Measurements from ENCODE around the gene LYPD5.
"Not testable (repeated sequence)": the region's sequence is repeated elsewhere in the genome, so short reads cannot be mapped to it uniquely, and the experiment has no call there.

The LYPD5 gene

GRCh38 chr19:43809762-43810696 is 7.8 kb upstream of the LYPD5 start:
- no peak overlapping the region for H2AFZ ChIP-seq (ENCODE audit: low read depth, low read length)
- DNase-seq (no peak), ATAC-seq (ENCODE audit: insufficient read depth, low read depth) (peak; percentile 74)
- TF ChIP-seq CTCF (IDR thresholded peaks at IDR 0.05; ENCODE audit: borderline replicate concordance, extremely low read depth, low read length, poor library complexity, severe bottlenecking) = peak; percentile 82
- no peak for TF ChIP-seq EZH2 (IDR thresholded peaks at IDR 0.05; ENCODE audit: borderline replicate concordance, low read depth, low read length, severe bottlenecking)
- no peaks in the 10 kb centered on the region for H3K4me1 ChIP-seq (ENCODE audit: insufficient read depth, low read length)
- H3K79me2 ChIP-seq (ENCODE audit: insufficient read depth, low read length) = no peaks in the 10 kb centered on the region
- H3K4me2 ChIP-seq (ENCODE audit: insufficient read depth, low read length) = no peak overlapping the region
- H3K36me3 ChIP-seq (ENCODE audit: insufficient read depth, low read length) = no peaks in the 10 kb centered on the region
- H3K9ac ChIP-seq (ENCODE audit: low read depth, low read length) = no peak overlapping the region
- H3K4me3 ChIP-seq (ENCODE audit: low read depth in 1 of 2, low read length in 2 of 2) = no peak overlapping the region
- H3K9me3 ChIP-seq (ENCODE audit: insufficient read depth, low read length, severe bottlenecking) = no peaks in the 10 kb centered on the region
- no peak overlapping the region for H3K27ac ChIP-seq (ENCODE audit: low read length)
- no peaks in the 10 kb centered on the region for H3K27me3 ChIP-seq (ENCODE audit: insufficient read depth, low read length, poor library complexity)
- no peaks in the 10 kb centered on the region for H4K20me1 ChIP-seq (ENCODE audit: insufficient read depth, low read length)

- no peaks in the 10 kb centered on the region for H4K20me1 ChIP-seq (ENCODE audit: insufficient read depth, low read length)
- H3K36me3 ChIP-seq (ENCODE audit: insufficient read depth, low read length) = no peaks in the 10 kb centered on the region
- H3K4me2 ChIP-seq (ENCODE audit: insufficient read depth, low read length) = no peak overlapping the region
- H3K4me3 ChIP-seq (ENCODE audit: low read depth in 1 of 2, low read length in 2 of 2) = no peak overlapping the region
- H2AFZ ChIP-seq (ENCODE audit: low read depth, low read length) = no peak overlapping the region
- no peak overlapping the region for H3K9ac ChIP-seq (ENCODE audit: low read depth, low read length)
- DNase-seq (no peak), ATAC-seq (ENCODE audit: insufficient read depth, low read depth) (no peak)
- no peak overlapping the region for H3K27ac ChIP-seq (ENCODE audit: low read length)
- no peaks in the 10 kb centered on the region for H3K4me1 ChIP-seq (ENCODE audit: insufficient read depth, low read length)
- no peaks in the 10 kb centered on the region for H3K27me3 ChIP-seq (ENCODE audit: insufficient read depth, low read length, poor library complexity)
- H3K9me3 ChIP-seq (ENCODE audit: insufficient read depth, low read length, severe bottlenecking) = no peaks in the 10 kb centered on the region
- TF ChIP-seq CTCF (IDR thresholded peaks at IDR 0.05; ENCODE audit: borderline replicate concordance, extremely low read depth, low read length, poor library complexity, severe bottlenecking) (no peak), EZH2 (IDR thresholded peaks at IDR 0.05; ENCODE audit: borderline replicate concordance, low read depth, low read length, severe bottlenecking) (no peak)
- no peaks in the 10 kb centered on the region for H3K79me2 ChIP-seq (ENCODE audit: insufficient read depth, low read length)
These were observed 5.4 kb upstream of the LYPD5 start for GRCh38 chr19:43807651-43808050.

GRCh38 chr19:43806848-43807247 is 4.6 kb upstream of the LYPD5 start:
- Histone ChIP-seq H3K4me2 (ENCODE audit: insufficient read depth, low read length) (no peak overlapping the region), H3K36me3 (ENCODE audit: insufficient read depth, low read length) (no peaks in the 10 kb centered on the region), H4K20me1 (ENCODE audit: insufficient read depth, low read length) (no peaks in the 10 kb centered on the region), H3K9ac (ENCODE audit: low read depth, low read length) (no peak overlapping the region), H2AFZ (ENCODE audit: low read depth, low read length) (no peak overlapping the region), H3K4me3 (ENCODE audit: low read depth in 1 of 2, low read length in 2 of 2) (no peak overlapping the region), H3K4me1 (ENCODE audit: insufficient read depth, low read length) (no peaks in the 10 kb centered on the region), H3K79me2 (ENCODE audit: insufficient read depth, low read length) (no peaks in the 10 kb centered on the region), H3K27me3 (ENCODE audit: insufficient read depth, low read length, poor library complexity) (no peaks in the 10 kb centered on the region), H3K9me3 (ENCODE audit: insufficient read depth, low read length, severe bottlenecking) (no peaks in the 10 kb centered on the region), H3K27ac (ENCODE audit: low read length) (no peak overlapping the region)
- ATAC-seq (ENCODE audit: insufficient read depth, low read depth) (no peak), DNase-seq (no peak)
- TF ChIP-seq EZH2 (IDR thresholded peaks at IDR 0.05; ENCODE audit: borderline replicate concordance, low read depth, low read length, severe bottlenecking) (no peak), CTCF (IDR thresholded peaks at IDR 0.05; ENCODE audit: borderline replicate concordance, extremely low read depth, low read length, poor library complexity, severe bottlenecking) (no peak)

- not testable (repeated sequence) for H3K4me2 ChIP-seq (ENCODE audit: insufficient read depth, low read length); H3K79me2 ChIP-seq (ENCODE audit: insufficient read depth, low read length); DNase-seq; H2AFZ ChIP-seq (ENCODE audit: low read depth, low read length); H3K9me3 ChIP-seq (ENCODE audit: insufficient read depth, low read length, severe bottlenecking); H3K4me3 ChIP-seq (ENCODE audit: low read depth in 1 of 2, low read length in 2 of 2); H3K27me3 ChIP-seq (ENCODE audit: insufficient read depth, low read length, poor library complexity); H3K9ac ChIP-seq (ENCODE audit: low read depth, low read length); H4K20me1 ChIP-seq (ENCODE audit: insufficient read depth, low read length); H3K27ac ChIP-seq (ENCODE audit: low read length); H3K36me3 ChIP-seq (ENCODE audit: insufficient read depth, low read length); H3K4me1 ChIP-seq (ENCODE audit: insufficient read depth, low read length); ATAC-seq (ENCODE audit: insufficient read depth, low read depth)
These were observed 4.2 kb upstream of the LYPD5 start for GRCh38 chr19:43806401-43806800.

Data from DND-41 (cell line).